Thyroid gland (tissue), 4 donors: ENCODE results near the gene DNAJC13. TPM values are rescaled to one million over a fixed set of nuclear protein-coding genes. Genes with fewer than 3 reads are reported as not detected.

Experiments
- DNase-seq, 2 donors: peaks; one replicate each; pipeline ENCODE4 v3.0.0-alpha.2; 2019
- H3K27ac ChIP-seq, 3 donors: fragments of 200-600 bp; sonication (generic); 1 replicate in 2 of 3; 2 replicates in 1 of 3; pipeline ENCODE4 v1.5.1; 2016 to 2019; ENCODE audit warnings: mild to moderate bottlenecking in 1 of 3, moderate library complexity in 1 of 3
- H3K27me3 ChIP-seq: fragments of 200-600 bp; sonication (generic); one replicate; pipeline ENCODE4 v1.5.1; 2019
- H3K36me3 ChIP-seq, 2 donors: fragments of 200-600 bp; sonication (generic); one replicate each; pipeline ENCODE4 v1.5.1; 2016 to 2019
- H3K4me1 ChIP-seq, 2 donors: fragments of 200-600 bp; sonication (generic); one replicate each; pipeline ENCODE4 v1.5.1; 2017 to 2019
- H3K4me3 ChIP-seq, 3 donors: fragments of 200-600 bp; sonication (generic); replicated peaks in 1 of 3; 1 replicate in 2 of 3; 2 replicates in 1 of 3; pipeline ENCODE4 v1.5.1; 2016; ENCODE audit warnings: mild to moderate bottlenecking in 1 of 3
- H3K9me3 ChIP-seq: fragments of 200-600 bp; sonication (generic); one replicate; pipeline ENCODE4 v1.5.1; 2017
- CTCF ChIP-seq, 6 experiments: fragments of 200-600 bp in 3 of 6; fragments of 450-650 bp in 3 of 6; sonication (generic) in 3 of 6; IDR thresholded peaks; one replicate each; pipeline ENCODE4 v1.5.1; 2016 to 2019; ENCODE audit warnings: antibody characterized with exemption in 6 of 6, mild to moderate bottlenecking in 2 of 6, inconsistent platforms in 1 of 6, moderate library complexity in 1 of 6
- POLR2A ChIP-seq, 2 donors: fragments of 450-650 bp; IDR thresholded peaks; one replicate each; pipeline ENCODE4 v1.6.1; 2017; ENCODE audit warnings: antibody characterized with exemption in 2 of 2, mild to moderate bottlenecking in 2 of 2, moderate library complexity in 1 of 2
- WGBS, 2 donors: methylation state at CpG; one replicate each; pipeline ENCODE4 v1.1.5; 2017; 5-methylcytosine and 5-hydroxymethylcytosine counted together
- intact Hi-C: fragments of 100-400 bp; cut with DNase I; formaldehyde crosslinking; loops from one replicate; pipeline ENCODE4 v1.15.1; 2023
- total RNA-seq, 4 donors: library from RNA; depleted of rRNA; stranded (reverse); fragments of >200 nt; gene quantifications; one replicate each; pipeline ENCODE4 v1.2.3, GENCODE V29; 2016

The DNAJC13 gene
- total RNA-seq, 4 donors from 2014 or later = 47.3 to 56.6 (median 50.4) TPM

GRCh38 chr3:132459551-132459950 is 42.2 kb downstream of the DNAJC13 start:
- 97 to 98% methylated on average over 3 of the region's 3 CpGs for WGBS, 2 donors
- intact Hi-C loops = no loop called here
- H3K27me3 ChIP-seq = no peaks in the 10 kb centered on the region
- TF ChIP-seq CTCF (IDR thresholded peaks at IDR 0.05) = no peak
- TF ChIP-seq POLR2A (IDR thresholded peaks at IDR 0.05) = no peak
- no peaks in the 10 kb centered on the region for H3K4me1 ChIP-seq
- H3K9me3 ChIP-seq = no peaks in the 10 kb centered on the region
- H3K4me3 ChIP-seq = no peak overlapping the region
- no peak for DNase-seq
- no peak overlapping the region for H3K27ac ChIP-seq
- peaks cover 16 to 25% of the 10 kb centered on the region in 2 donors for H3K36me3 ChIP-seq

- WGBS, 2 donors = 96 to 98% methylated on average over 5 of the region's 5 CpGs
- no peak overlapping the region for H3K4me3 ChIP-seq
- H3K36me3 ChIP-seq = peaks cover 18 to 21% of the 10 kb centered on the region in 2 donors
- H3K4me1 ChIP-seq = no peaks in the 10 kb centered on the region
- H3K27ac ChIP-seq = no peak overlapping the region
- no peak for DNase-seq
- intact Hi-C loops = no loop called here
- TF ChIP-seq CTCF (IDR thresholded peaks at IDR 0.05) (no peak), POLR2A (IDR thresholded peaks at IDR 0.05) (no peak)
- no peaks in the 10 kb centered on the region for H3K27me3 ChIP-seq
- no peaks in the 10 kb centered on the region for H3K9me3 ChIP-seq
Measured at GRCh38 chr3:132461544-132461943, 44.2 kb downstream of the DNAJC13 start.

GRCh38 chr3:132464066-132464465 is 46.8 kb downstream of the DNAJC13 start:
- Histone ChIP-seq H3K27ac (no peak overlapping the region), H3K9me3 (no peaks in the 10 kb centered on the region), H3K4me3 (no peak overlapping the region), H3K36me3 (peaks cover 11 to 20% of the 10 kb centered on the region in 2 donors), H3K27me3 (no peaks in the 10 kb centered on the region), H3K4me1 (no peaks in the 10 kb centered on the region)
- no peak for DNase-seq
- TF ChIP-seq POLR2A (IDR thresholded peaks at IDR 0.05) (no peak), CTCF (IDR thresholded peaks at IDR 0.05) (no peak)
- intact Hi-C loops = no loop called here

DNA sequence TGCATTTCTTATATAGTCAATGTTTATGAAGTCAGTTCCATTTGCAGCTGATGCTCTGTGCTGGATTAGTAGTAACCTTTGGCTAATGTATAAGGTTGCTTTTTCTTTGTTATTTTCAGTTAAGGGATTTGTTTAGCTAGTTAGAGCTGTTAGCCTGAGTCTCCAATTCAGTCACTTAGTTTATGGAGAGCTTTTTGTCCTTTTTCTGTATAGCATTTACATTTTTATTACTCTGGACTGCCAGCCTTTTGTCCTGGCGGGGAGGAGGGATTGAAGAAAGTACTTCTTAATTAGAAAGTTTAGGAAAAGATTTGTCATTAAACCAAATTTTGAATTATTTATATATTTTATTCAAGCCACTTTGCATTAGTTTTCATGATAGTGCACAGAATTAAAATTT is 52.0 kb downstream of the DNAJC13 start:
- no peak for DNase-seq
- peaks cover 0 to 9% of the 10 kb centered on the region in 2 donors for H3K36me3 ChIP-seq
- no peak for TF ChIP-seq POLR2A (IDR thresholded peaks at IDR 0.05)
- no peak for TF ChIP-seq CTCF (IDR thresholded peaks at IDR 0.05)
- H3K4me1 ChIP-seq = no peaks in the 10 kb centered on the region
- no peaks in the 10 kb centered on the region for H3K27me3 ChIP-seq
- no peak overlapping the region for H3K27ac ChIP-seq
- no peak overlapping the region for H3K4me3 ChIP-seq
- WGBS, 2 donors = 95 to 100% methylated on average over 1 of the region's 1 CpG
- intact Hi-C loops = no loop called here
- H3K9me3 ChIP-seq = no peaks in the 10 kb centered on the region

DNA sequence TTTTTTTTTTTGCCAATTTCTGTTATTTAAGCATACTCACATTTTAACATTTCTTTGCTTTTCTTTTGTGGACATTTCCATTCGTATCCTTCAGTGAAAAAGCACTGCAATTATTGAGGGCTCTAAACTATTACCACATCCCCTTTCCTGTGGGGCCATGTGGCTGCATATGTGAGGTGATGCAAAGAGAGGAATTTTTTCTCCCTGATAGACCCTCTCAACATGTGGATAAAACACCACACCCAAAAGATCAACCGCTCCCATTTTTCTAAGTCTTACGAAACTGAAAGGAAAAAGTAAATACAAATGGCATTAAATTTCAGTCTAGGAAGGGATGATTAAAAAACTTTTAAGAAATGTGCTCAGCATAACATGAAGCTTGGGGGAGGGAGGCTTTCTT is 68.8 kb downstream of the DNAJC13 start:
- H3K4me3 ChIP-seq = no peak overlapping the region
- no peaks in the 10 kb centered on the region for H3K27me3 ChIP-seq
- H3K27ac ChIP-seq = no peak overlapping the region
- H3K4me1 ChIP-seq = no peaks in the 10 kb centered on the region
- WGBS, 2 donors = 86 to 93% methylated on average over 3 of the region's 3 CpGs
- no peak for DNase-seq
- no peak for TF ChIP-seq POLR2A (IDR thresholded peaks at IDR 0.05)
- TF ChIP-seq CTCF (IDR thresholded peaks at IDR 0.05) = no peak
- H3K9me3 ChIP-seq = no peaks in the 10 kb centered on the region
- intact Hi-C loops = no loop called here
- H3K36me3 ChIP-seq = peaks cover 8 to 13% of the 10 kb centered on the region in 2 donors
